ENCODE data around the gene EPO.

- TF ChIP-seq CTCF (IDR thresholded peaks at IDR 0.05) (no peak), POLR2AphosphoS5 (IDR thresholded peaks at IDR 0.05) (no peak), EP300 (IDR thresholded peaks at IDR 0.05; ENCODE audit: low read depth) (no peak), POLR2A (IDR thresholded peaks at IDR 0.05) (no peak)
Measured at GRCh38 chr7:100686201-100686821, 34.0 kb upstream of the EPO start.

Measured in transverse colon (tissue), 4 donors.